HUES48 (cell line): ENCODE measurements around the gene UNC5A.

Experiments
- H3K27ac ChIP-seq: one replicate; pipeline ENCODE4 v1.7.0; 2013; ENCODE audit warnings: low read depth, low read length, inconsistent platforms
- H3K27me3 ChIP-seq: 2 replicates; pipeline ENCODE4 v1.6.1; 2013; ENCODE audit warnings: mild to moderate bottlenecking, low read length; ENCODE audit not compliant: control insufficient read depth, insufficient read depth
- H3K36me3 ChIP-seq: 2 replicates; pipeline ENCODE4 v1.6.1; 2013; ENCODE audit warnings: low read length; ENCODE audit not compliant: control insufficient read depth, insufficient read depth
- H3K4me1 ChIP-seq: 2 replicates; pipeline ENCODE4 v1.6.1; 2013; ENCODE audit warnings: mild to moderate bottlenecking, low read length; ENCODE audit not compliant: control insufficient read depth, insufficient read depth
- H3K4me3 ChIP-seq: 2 replicates; pipeline ENCODE4 v1.5.1; 2013; ENCODE audit warnings: mild to moderate bottlenecking, low read depth, low read length
- H3K9ac ChIP-seq: 2 replicates; pipeline ENCODE4 v1.6.1; 2013; ENCODE audit warnings: mild to moderate bottlenecking, low read depth, low read length, moderate library complexity
- H3K9me3 ChIP-seq: 2 replicates; pipeline ENCODE4 v1.6.1; 2013; ENCODE audit warnings: low read length; ENCODE audit not compliant: control insufficient read depth, insufficient read depth

The UNC5A gene

GRCh38 chr5:176822793-176823481 lies 12.6 kb downstream of the UNC5A start:
- Histone ChIP-seq H3K27ac (no peak overlapping the region), H3K9me3 (no peaks in the 10 kb centered on the region), H3K9ac (no peak overlapping the region), H3K4me3 (no peak overlapping the region), H3K4me1 (peaks cover 6% of the 10 kb centered on the region; the same call in 1 of the 2 replicates), H3K27me3 (0 out of 2 replicates have a peak, but pooled peaks cover 3% of the 10 kb centered on the region), H3K36me3 (no peaks in the 10 kb centered on the region)

DNA sequence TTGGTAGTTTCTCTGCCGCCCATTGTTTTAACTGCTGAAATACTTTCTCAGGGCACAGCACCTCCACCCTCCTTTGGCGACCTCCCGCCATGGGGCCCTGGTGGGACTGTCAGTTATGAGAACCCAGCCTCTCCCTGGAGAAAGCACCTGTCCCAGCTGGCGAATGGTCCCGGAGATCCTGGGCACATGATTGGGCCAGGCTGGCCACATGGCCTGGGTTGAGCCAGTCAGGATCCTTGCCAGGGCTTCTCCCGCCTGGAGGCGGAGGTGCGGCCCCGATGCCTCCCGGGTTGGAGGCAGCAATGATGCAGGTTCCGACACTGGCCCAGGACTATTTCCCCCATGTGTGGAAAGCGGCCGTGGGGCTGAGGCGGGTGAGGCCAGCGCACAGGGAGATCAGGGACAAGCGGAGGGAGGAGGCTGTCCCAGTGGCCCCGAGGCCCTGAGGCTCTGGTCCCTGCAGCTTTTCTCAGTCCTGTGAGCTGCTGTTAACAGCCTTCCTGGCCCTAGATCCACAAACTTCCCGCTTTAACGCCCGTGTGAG lies 13.6 kb downstream of the UNC5A start:
- Histone ChIP-seq H3K36me3 (no peaks in the 10 kb centered on the region), H3K4me3 (no peak overlapping the region), H3K9ac (no peak overlapping the region), H3K27ac (no peak overlapping the region), H3K27me3 (no peaks in the 10 kb centered on the region), H3K4me1 (no peaks in the 10 kb centered on the region), H3K9me3 (no peaks in the 10 kb centered on the region)

GRCh38 chr5:176824604-176825003 lies 14.2 kb downstream of the UNC5A start:
- Histone ChIP-seq H3K27ac (no peak overlapping the region), H3K27me3 (no peaks in the 10 kb centered on the region), H3K4me1 (no peaks in the 10 kb centered on the region)

GRCh38 chr5:176825234-176825633 lies 14.9 kb downstream of the UNC5A start:
- no peak overlapping the region for H3K9ac ChIP-seq
- H3K9me3 ChIP-seq = no peaks in the 10 kb centered on the region
- H3K4me1 ChIP-seq = no peaks in the 10 kb centered on the region
- H3K36me3 ChIP-seq = no peaks in the 10 kb centered on the region
- no peaks in the 10 kb centered on the region for H3K27me3 ChIP-seq
- no peak overlapping the region for H3K27ac ChIP-seq
- H3K4me3 ChIP-seq = no peak overlapping the region

More at GRCh38 chr5:176824604-176825003, 14.2 kb downstream of the UNC5A start:
- Histone ChIP-seq H3K9me3 (no peaks in the 10 kb centered on the region), H3K36me3 (no peaks in the 10 kb centered on the region), H3K9ac (no peak overlapping the region), H3K4me3 (no peak overlapping the region)

- Histone ChIP-seq H3K4me1 (no peaks in the 10 kb centered on the region), H3K9ac (no peak overlapping the region), H3K27me3 (no peaks in the 10 kb centered on the region), H3K27ac (no peak overlapping the region), H3K4me3 (no peak overlapping the region), H3K36me3 (no peaks in the 10 kb centered on the region), H3K9me3 (no peaks in the 10 kb centered on the region)
These were observed 15.6 kb downstream of the UNC5A start for GRCh38 chr5:176825957-176826356.

DNA sequence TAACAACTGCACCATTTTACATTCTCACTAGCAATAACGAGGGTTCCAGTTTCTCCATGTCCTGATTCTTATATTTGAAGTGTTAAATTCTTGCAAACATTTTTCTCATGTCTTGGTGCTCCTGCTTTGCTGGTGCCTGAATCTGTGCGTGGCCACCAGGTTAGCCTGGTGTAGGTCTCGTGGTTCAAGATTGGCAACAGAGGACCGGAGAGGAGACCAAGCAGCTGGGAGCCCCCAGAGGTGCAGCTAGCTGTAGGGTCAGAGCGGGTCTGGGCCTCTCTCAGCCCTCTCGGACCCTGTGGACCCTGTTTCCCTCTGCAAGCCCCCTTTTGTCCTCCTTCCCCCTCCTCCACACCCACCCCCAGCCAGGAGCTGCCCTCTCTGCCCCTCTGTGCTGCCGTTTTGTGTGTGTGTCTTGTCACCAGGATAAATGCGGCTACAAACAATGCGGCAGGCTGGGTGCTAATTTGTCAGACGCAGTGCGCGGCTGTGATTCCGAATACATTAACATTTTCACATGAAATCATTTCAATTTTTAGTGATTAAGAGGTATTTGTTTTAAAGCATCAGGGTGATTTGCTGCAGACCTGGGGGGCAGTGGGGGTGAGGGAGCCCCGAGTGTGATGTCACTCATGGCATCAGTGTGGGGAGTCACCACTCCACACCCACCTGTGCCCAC lies 17.5 kb downstream of the UNC5A start:
- Histone ChIP-seq H3K27ac (no peak overlapping the region), H3K9me3 (no peaks in the 10 kb centered on the region), H3K4me1 (no peaks in the 10 kb centered on the region), H3K36me3 (no peaks in the 10 kb centered on the region), H3K4me3 (no peak overlapping the region), H3K27me3 (no peaks in the 10 kb centered on the region), H3K9ac (no peak overlapping the region)

GRCh38 chr5:176829320-176829719 lies 19.0 kb downstream of the UNC5A start:
- Histone ChIP-seq H3K9me3 (no peaks in the 10 kb centered on the region), H3K27me3 (no peaks in the 10 kb centered on the region), H3K4me3 (no peak overlapping the region), H3K9ac (no peak overlapping the region), H3K27ac (no peak overlapping the region), H3K36me3 (no peaks in the 10 kb centered on the region), H3K4me1 (no peaks in the 10 kb centered on the region)

- no peaks in the 10 kb centered on the region for H3K36me3 ChIP-seq
- no peak overlapping the region for H3K9ac ChIP-seq
- no peak overlapping the region for H3K4me3 ChIP-seq
- no peaks in the 10 kb centered on the region for H3K4me1 ChIP-seq
- H3K27me3 ChIP-seq = no peaks in the 10 kb centered on the region
- no peaks in the 10 kb centered on the region for H3K9me3 ChIP-seq
- H3K27ac ChIP-seq = no peak overlapping the region
These were observed 20.1 kb downstream of the UNC5A start for GRCh38 chr5:176830422-176830994.

GRCh38 chr5:176830995-176831423 lies 20.6 kb downstream of the UNC5A start:
- Histone ChIP-seq H3K27me3 (no peaks in the 10 kb centered on the region), H3K4me3 (no peak overlapping the region), H3K9ac (no peak overlapping the region), H3K36me3 (no peaks in the 10 kb centered on the region), H3K27ac (no peak overlapping the region), H3K4me1 (no peaks in the 10 kb centered on the region), H3K9me3 (no peaks in the 10 kb centered on the region)

DNA sequence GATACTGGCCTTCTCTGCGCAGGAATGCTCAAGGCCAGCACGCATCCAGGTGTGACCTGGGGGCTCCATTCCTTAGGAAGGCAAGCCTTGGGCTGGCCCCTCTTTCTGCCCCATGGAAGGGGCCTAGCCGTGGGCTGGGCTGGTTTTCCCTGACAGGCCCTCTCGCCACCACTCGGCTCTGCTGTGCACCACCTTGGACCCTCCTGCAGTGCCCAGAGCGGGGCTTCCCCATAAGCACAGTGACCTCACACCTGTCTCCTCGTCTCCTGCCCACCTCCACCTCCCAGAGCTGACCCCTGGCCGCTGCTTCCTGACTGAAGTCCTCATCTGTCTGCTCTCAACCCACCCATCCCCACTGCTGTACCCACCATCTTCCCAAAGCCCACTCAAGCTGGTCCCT lies 21.1 kb downstream of the UNC5A start:
- Histone ChIP-seq H3K4me3 (no peak overlapping the region), H3K4me1 (no peaks in the 10 kb centered on the region), H3K27me3 (no peaks in the 10 kb centered on the region), H3K36me3 (no peaks in the 10 kb centered on the region), H3K9ac (no peak overlapping the region), H3K27ac (no peak overlapping the region), H3K9me3 (no peaks in the 10 kb centered on the region)

GRCh38 chr5:176832162-176832561 lies 21.8 kb downstream of the UNC5A start:
- no peak overlapping the region for H3K27ac ChIP-seq

More at GRCh38 chr5:176832162-176832561, 21.8 kb downstream of the UNC5A start:
- no peaks in the 10 kb centered on the region for H3K9me3 ChIP-seq
- no peak overlapping the region for H3K9ac ChIP-seq
- H3K4me3 ChIP-seq = no peak overlapping the region
- no peaks in the 10 kb centered on the region for H3K27me3 ChIP-seq
- no peaks in the 10 kb centered on the region for H3K36me3 ChIP-seq
- no peaks in the 10 kb centered on the region for H3K4me1 ChIP-seq
